ENCODE measurements around the gene ZP3. TPM values are rescaled to one million over a fixed set of nuclear protein-coding genes. Genes with fewer than 3 reads are reported as not detected.

Gene ZP3
- total and polyA plus RNA-seq, 2 of the 13 experiments (the other 11 are each of a cell fraction or from before 2014, with no cell fraction given), result not detected

GRCh38 chr7:76380623-76380966 lies 44.2 kb upstream of the ZP3 start:
- in situ Hi-C loops (cut with HindIII; ENCODE audit: extremely low pct_ligation_motif_present, low pct_unique_long_range_greater_than_20kb) (no loop called here), intact Hi-C loops (cut with micrococcal nuclease; ENCODE audit: unreplicated experiment) (no loop called here)
- FAIRE-seq (no peak), ATAC-seq (no peak), DNase-seq (ENCODE audit: low spot score) (no peak)
- Histone ChIP-seq H3K79me2 (ENCODE audit: insufficient read depth, low read length) (no peaks in the 10 kb centered on the region), H3K9me3 (ENCODE audit: low read length) (no peaks in the 10 kb centered on the region), H4K20me1 (ENCODE audit: insufficient read depth, low read length) (no peaks in the 10 kb centered on the region), H3K4me1 (ENCODE audit: insufficient read depth, low read length) (peaks cover 68% of the 10 kb centered on the region), H3K4me2 (ENCODE audit: low read depth, low read length) (peak overlapping the region; percentile 81), H3K27ac (ENCODE audit: extremely low read length, insufficient read depth, low read length) (peak overlapping the region; percentile 78), H3K9ac (ENCODE audit: insufficient read depth, low read depth, low read length) (peak overlapping the region; percentile 76), H3K27me3 (ENCODE audit: control insufficient read depth in 1 of 2, insufficient read depth in 2 of 2, low read length in 2 of 2) (no peaks in the 10 kb centered on the region), H2AFZ (ENCODE audit: low read length) (peak overlapping the region; percentile 55), H3K36me3 (replicated peaks in 1 of 2; ENCODE audit: control insufficient read depth in 1 of 2, insufficient read depth in 2 of 2, low read length in 2 of 2) (no peaks in the 10 kb centered on the region), H3K4me3 (replicated peaks in 1 of 3; ENCODE audit: insufficient read depth in 1 of 3, low read depth in 2 of 3, low read length in 3 of 3) (peak overlapping the region in 2 of 3 experiments; percentile 60 to 70; a peak in 3 of 6 replicates)
- ChIA-PET CTCF (ENCODE audit: low intra/inter-chr PET ratio, low total read pairs) (no interaction called here), POLR2A (interaction anchor here (0.6 kb wide), 1 partner anchor 30 kb away, joined by 3 read pairs; no protein-coding TSS in a partner anchor)
- no TSS peak for BruUV-seq (replicated peaks)
- WGBS (ENCODE audit: low lambda C conversion rate), result 93% methylated on average over 7 of the region's 7 CpGs
- TF ChIP-seq ZNF770 (CRISPR knock-in tag; IDR thresholded peaks at IDR 0.05) (peak; percentile 84; the same call in 1 of the 2 replicates), ZFYVE20 (CRISPR knock-in tag; IDR thresholded peaks at IDR 0.05; ENCODE audit: borderline replicate concordance, low read depth) (no peak), ZNF773 (CRISPR knock-in tag; IDR thresholded peaks at IDR 0.05; ENCODE audit: borderline replicate concordance) (no peak), PRDM4 (CRISPR knock-in tag; IDR thresholded peaks at IDR 0.05; ENCODE audit: borderline replicate concordance) (no peak), ZNF816 (CRISPR knock-in tag; IDR thresholded peaks at IDR 0.05; ENCODE audit: borderline replicate concordance) (0 out of 2 replicates have a peak, but pooled peaks have one; percentile 42), HOXA5 (CRISPR knock-in tag; IDR thresholded peaks at IDR 0.05) (no peak), ZNF296 (CRISPR knock-in tag; conservative IDR thresholded peaks at IDR 0.05) (no peak), GMEB1 (CRISPR knock-in tag; IDR thresholded peaks at IDR 0.05; ENCODE audit: borderline replicate concordance) (no peak), ZNF781 (CRISPR knock-in tag; IDR thresholded peaks at IDR 0.05; ENCODE audit: borderline replicate concordance, not compliant biosample characterization) (no peak), TRIM22 (IDR thresholded peaks at IDR 0.05) (no peak), MAFG (CRISPR knock-in tag; IDR thresholded peaks at IDR 0.05) (no peak)
